ENCODE results near the gene CDC14A.

GRCh38 chr1:100353988-100354387 is 1.7 kb downstream of the CDC14A start:
- no peak for TF ChIP-seq GATA3 (IDR thresholded peaks at IDR 0.05; ENCODE audit: low read depth, low read length)
- TF ChIP-seq GATA2 (IDR thresholded peaks at IDR 0.05; ENCODE audit: low read depth, low read length): no peak

Measured in SH-SY5Y (cell line).